Effector memory CD8-positive, alpha-beta T cell (primary cell): ENCODE results near the gene INTS4.
A peak's percentile ranks its signal among the peaks of the same experiment; 100 is the strongest.
"Not testable (repeated sequence)": the region's sequence is repeated elsewhere in the genome, so short reads cannot be mapped to it uniquely, and the experiment has no call there.

Source experiments
- ATAC-seq: fragments of 150-1000 bp; cut with Tn5 transposase; replicated peaks from 2 replicates; pipeline ENCODE4 v1.10.0; 2021; ENCODE audit warnings: mild to moderate bottlenecking, moderate library complexity
- DNase-seq, 3 experiments: peaks; one replicate each; pipeline ENCODE4 v3.0.0; 2021
- H3K27ac Mint-ChIP-seq, 2 donors: one replicate each; pipeline ENCODE4 v1.8.0; 2022; ENCODE audit warnings: mild to moderate bottlenecking in 2 of 2, mixed read lengths in 2 of 2, moderate library complexity in 2 of 2
- H3K27me3 Mint-ChIP-seq, 2 donors: one replicate each; pipeline ENCODE4 v1.8.0; 2022; ENCODE audit warnings: mixed read lengths in 2 of 2
- H3K36me3 Mint-ChIP-seq: one replicate; pipeline ENCODE4 v1.8.0; 2022; ENCODE audit warnings: mild to moderate bottlenecking, moderate library complexity, mixed read lengths; ENCODE audit not compliant: insufficient read depth
- H3K4me1 Mint-ChIP-seq, 2 donors: one replicate each; pipeline ENCODE4 v1.8.0; 2022; ENCODE audit warnings: low read depth in 2 of 2, mixed read lengths in 2 of 2
- H3K4me3 Mint-ChIP-seq, 2 donors: one replicate each; pipeline ENCODE4 v1.8.0; 2022; ENCODE audit warnings: mild to moderate bottlenecking in 2 of 2, mixed read lengths in 2 of 2, moderate library complexity in 2 of 2
- H3K9me3 Mint-ChIP-seq, 2 donors: one replicate each; pipeline ENCODE4 v1.8.0; 2022; ENCODE audit warnings: mixed read lengths in 2 of 2

The INTS4 gene

DNA sequence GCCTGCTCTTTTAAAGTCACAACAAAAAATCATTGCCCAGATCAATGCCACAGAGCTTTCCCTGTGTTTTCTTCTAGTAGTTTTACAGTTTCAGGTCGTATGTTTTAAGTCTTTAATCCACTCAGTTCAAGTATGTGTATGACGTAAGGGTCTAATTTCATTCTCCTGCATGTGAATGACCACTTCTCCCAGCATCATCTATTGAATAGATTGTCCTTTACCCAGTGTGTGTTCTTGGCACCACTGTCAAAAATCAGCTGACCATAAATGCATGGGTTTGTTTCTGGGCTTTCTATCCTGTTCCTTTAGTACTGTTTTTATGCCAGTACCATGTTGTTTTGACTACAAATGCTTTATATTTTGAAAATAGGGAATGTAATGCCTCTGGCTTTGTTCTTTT, 28.1 kb downstream of the INTS4 start:
- peaks cover 19% of the 10 kb centered on the region for H3K36me3 Mint-ChIP-seq
- DNase-seq (no peak), ATAC-seq (no peak)
- H3K27ac Mint-ChIP-seq: no peak overlapping the region
- no peaks in the 10 kb centered on the region for H3K27me3 Mint-ChIP-seq
- H3K4me3 Mint-ChIP-seq: no peak overlapping the region
- H3K9me3 Mint-ChIP-seq: no peaks in the 10 kb centered on the region
- peaks cover 0 to 8% of the 10 kb centered on the region in 2 donors for H3K4me1 Mint-ChIP-seq

DNA sequence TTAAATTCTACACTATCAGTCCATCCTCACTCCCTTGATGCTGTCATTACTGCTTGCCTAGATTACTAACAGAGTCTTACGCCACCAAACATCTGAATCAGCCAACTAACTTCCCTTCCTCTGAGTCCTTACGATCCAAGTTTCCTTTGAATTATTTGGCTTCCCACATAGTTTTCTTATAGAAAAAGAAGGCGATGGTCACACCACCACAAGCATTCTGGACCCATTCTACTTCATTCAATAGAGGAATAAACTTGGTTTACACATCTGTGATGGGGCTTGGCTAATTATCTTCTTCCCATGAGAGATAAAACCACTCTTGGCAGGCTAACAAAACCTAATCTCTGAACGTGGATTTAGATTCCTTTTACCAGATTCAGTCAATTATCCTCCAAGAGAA, 35.0 kb downstream of the INTS4 start:
- no peaks in the 10 kb centered on the region for H3K4me1 Mint-ChIP-seq
- H3K27ac Mint-ChIP-seq: peak overlapping the region in 1 of 2 donors; percentile 7
- H3K27me3 Mint-ChIP-seq: no peaks in the 10 kb centered on the region
- DNase-seq (no peak), ATAC-seq (no peak)
- no peaks in the 10 kb centered on the region for H3K9me3 Mint-ChIP-seq
- H3K4me3 Mint-ChIP-seq: no peak overlapping the region
- peaks cover 35% of the 10 kb centered on the region for H3K36me3 Mint-ChIP-seq

DNA sequence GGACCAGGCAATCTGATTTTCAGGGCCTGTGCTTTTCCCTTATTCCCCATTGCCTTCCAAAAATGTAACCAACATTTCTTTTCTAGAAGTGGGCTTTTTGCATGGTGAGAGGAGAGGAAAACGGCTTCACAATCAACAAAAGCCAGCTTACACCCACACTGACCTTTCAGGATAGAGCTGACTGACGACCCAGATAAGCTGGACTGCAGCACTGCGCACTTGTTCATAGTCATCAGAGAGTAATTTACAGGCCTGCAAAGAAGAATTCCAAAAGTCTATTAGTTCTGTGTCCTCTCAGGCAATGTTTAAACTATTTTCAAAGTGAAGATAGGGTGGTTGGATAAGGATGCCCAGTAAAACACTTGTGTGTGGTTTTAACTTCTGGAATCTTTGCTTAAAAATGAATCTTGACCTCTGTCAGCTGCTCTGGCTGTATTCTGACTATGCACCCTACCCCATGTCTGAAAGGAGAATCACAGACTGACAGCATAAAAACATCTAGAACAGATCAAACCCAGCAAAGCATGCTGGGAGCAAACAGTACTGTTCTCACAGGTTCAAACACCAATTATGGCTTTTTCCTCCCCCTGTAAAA, 35.8 kb downstream of the INTS4 start:
- peaks cover 42% of the 10 kb centered on the region for H3K36me3 Mint-ChIP-seq
- DNase-seq, H3K9me3 Mint-ChIP-seq, H3K27me3 Mint-ChIP-seq, ATAC-seq, H3K4me1 Mint-ChIP-seq, H3K4me3 Mint-ChIP-seq: not testable (repeated sequence)
- H3K27ac Mint-ChIP-seq: peak overlapping the region in 1 of 2 donors; percentile 7

DNA sequence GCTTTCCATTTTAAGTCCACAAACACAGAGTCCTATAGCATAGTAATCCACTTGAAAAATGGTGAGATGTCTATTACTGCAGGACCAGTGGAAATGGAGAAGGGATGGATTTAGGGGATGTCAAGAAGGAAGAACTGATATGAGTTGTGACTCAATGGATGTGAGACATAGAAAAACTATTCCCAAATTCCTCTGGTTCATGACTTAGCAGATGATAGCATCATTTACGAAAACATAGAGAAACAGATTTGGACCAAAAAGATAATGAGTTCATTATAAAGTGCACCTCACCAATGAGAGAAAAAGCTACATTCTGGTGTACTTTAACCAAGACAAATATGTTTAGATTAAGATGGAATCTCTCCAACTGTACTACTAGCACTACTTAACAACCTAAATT, 51.2 kb downstream of the INTS4 start:
- peaks cover 8 to 33% of the 10 kb centered on the region in 2 donors for H3K4me1 Mint-ChIP-seq
- H3K4me3 Mint-ChIP-seq, DNase-seq, ATAC-seq, H3K9me3 Mint-ChIP-seq, H3K27me3 Mint-ChIP-seq: not testable (repeated sequence)
- H3K36me3 Mint-ChIP-seq: peaks cover 24% of the 10 kb centered on the region
- H3K27ac Mint-ChIP-seq: peak overlapping the region in 1 of 2 donors; percentile 41

DNA sequence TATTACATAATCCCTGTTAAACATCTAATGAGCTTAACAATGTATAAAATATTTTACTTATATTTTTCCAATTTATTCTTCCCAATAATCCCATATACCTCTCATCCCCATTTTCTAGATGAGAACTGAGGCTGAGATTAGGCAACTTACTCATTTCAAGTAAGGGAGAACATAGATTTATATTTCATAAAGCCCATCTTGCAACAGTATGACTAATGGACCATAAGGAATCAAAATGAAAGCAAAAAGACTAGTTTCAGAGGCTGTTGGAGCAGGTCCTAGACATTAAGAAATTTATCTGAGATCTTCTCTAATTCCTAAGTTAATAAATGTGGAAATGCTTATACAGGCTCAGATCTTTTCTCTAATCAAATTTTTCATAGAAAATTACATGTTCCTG, 52.0 kb downstream of the INTS4 start:
- not testable (repeated sequence) for ATAC-seq, DNase-seq, H3K4me3 Mint-ChIP-seq, H3K27ac Mint-ChIP-seq, H3K9me3 Mint-ChIP-seq, H3K27me3 Mint-ChIP-seq
- Mint-ChIP-seq H3K4me1 (peaks cover 8 to 33% of the 10 kb centered on the region in 2 donors), H3K36me3 (peaks cover 24% of the 10 kb centered on the region)

DNA sequence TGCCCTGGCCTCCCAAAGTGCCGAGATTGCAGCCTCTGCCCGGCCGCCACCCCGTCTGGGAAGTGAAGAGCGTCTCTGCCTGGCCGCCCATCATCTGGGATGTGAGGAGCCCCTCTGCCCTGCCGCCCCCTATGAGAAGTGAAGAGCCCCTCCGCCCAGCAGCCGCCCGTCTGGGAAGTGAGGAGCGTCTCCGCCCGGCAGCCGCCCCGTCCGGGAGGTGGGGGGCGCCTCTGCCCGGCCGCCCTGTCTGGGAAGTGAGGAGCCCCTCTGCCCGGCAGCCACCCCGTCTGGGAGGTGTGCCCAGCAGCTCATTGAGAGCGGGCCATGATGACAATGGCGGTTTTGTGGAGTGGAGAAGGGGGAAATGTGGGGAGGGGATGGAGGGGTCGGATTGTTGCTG, 60.9 kb downstream of the INTS4 start:
- H3K4me3 Mint-ChIP-seq, H3K27ac Mint-ChIP-seq, ATAC-seq, DNase-seq, H3K9me3 Mint-ChIP-seq, H3K4me1 Mint-ChIP-seq, H3K27me3 Mint-ChIP-seq: not testable (repeated sequence)
- peaks cover 40% of the 10 kb centered on the region for H3K36me3 Mint-ChIP-seq

DNA sequence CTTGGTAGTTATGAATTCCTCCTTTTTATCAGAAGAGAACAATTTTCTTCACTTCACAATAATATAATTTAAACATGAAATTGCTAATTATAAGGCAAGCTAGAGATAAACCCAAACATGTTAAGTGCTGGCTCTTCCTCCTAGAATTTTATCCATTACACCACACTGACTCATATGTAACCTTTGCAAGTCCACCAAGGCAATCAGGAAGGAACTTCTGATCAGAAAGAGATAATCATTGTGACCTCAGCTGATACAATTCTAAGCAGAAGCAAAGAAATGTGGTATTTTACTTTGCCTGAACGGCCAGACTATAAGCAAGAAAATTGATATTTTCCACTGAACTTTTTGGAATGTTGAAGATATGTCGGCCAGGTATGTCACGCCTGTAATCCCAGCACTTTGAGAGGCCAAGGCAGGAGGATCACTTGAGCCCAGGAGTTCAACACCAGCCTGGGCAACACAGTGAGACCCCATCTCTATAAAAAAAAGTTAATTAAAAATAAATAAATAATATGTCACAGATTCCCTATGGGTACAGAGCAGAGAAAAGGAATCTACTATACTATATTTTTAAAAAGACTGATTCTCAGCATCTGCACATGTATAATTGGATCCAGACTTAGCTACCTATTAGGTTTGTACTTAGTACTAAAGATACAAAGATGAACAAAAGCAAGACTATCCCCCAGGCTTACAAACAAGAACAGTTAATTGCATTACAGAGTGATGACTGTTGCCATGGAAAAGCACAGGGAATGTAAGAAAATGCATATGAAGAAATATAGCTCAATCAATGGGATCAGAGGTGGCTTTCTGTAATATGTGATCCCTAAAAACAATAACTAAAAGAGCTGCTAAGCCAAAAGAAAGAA, 63.9 kb downstream of the INTS4 start:
- not testable (repeated sequence) for H3K27ac Mint-ChIP-seq

DNA sequence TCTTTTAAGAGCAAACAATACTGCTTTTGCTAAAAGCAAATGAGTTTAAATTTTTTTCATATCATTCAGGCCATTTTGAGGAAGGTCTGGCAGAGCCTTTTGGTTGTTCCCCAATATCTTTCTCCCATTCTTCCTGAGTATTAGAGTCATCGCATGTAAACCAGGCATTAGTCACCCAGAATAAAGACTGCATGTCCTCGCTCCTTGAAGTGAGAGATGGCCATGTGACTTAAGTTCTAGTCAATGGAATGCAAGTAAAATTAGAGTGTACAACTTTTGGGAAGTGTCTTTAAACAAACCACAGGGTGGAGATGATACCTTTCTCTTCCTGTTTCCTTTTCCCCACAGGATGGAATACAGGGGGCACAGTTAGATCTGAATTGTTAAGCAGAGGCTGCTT, 76.8 kb downstream of the INTS4 start:
- not testable (repeated sequence) for ATAC-seq, H3K27ac Mint-ChIP-seq, H3K4me3 Mint-ChIP-seq, H3K9me3 Mint-ChIP-seq, DNase-seq, H3K27me3 Mint-ChIP-seq, H3K4me1 Mint-ChIP-seq
- peaks cover 47% of the 10 kb centered on the region for H3K36me3 Mint-ChIP-seq

More for the DNA sequence above, 63.9 kb downstream of the INTS4 start:
- H3K9me3 Mint-ChIP-seq, H3K27me3 Mint-ChIP-seq, H3K4me1 Mint-ChIP-seq, H3K4me3 Mint-ChIP-seq, DNase-seq, ATAC-seq: not testable (repeated sequence)
- H3K36me3 Mint-ChIP-seq: peaks cover 42% of the 10 kb centered on the region

DNA sequence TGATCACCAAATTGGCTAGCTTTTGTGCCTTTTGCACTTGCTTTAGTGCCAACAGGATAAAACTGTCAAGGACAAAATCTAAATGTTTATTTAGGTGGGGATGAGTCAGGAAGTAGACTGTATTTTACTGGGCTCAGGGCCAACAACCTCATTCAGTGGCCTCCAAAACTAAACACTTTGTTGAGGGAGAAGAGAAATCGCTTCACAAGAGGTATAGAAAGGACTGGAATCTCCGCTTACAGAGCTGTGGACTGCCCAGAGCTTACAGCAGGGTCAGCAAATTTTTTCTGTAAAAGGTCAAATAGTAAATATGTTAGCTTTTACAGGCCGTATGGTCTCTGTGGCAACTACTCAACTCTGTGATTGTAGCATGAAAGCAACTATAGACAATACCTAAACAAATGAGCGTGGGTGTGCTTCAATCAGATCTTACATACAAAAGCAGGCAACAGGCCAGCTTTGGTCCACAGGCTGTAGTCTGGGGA, 80.1 kb downstream of the INTS4 start:
- H3K27ac Mint-ChIP-seq, H3K4me1 Mint-ChIP-seq, ATAC-seq, H3K27me3 Mint-ChIP-seq, H3K4me3 Mint-ChIP-seq, DNase-seq, H3K9me3 Mint-ChIP-seq: not testable (repeated sequence)
- H3K36me3 Mint-ChIP-seq: peaks cover 35% of the 10 kb centered on the region

DNA sequence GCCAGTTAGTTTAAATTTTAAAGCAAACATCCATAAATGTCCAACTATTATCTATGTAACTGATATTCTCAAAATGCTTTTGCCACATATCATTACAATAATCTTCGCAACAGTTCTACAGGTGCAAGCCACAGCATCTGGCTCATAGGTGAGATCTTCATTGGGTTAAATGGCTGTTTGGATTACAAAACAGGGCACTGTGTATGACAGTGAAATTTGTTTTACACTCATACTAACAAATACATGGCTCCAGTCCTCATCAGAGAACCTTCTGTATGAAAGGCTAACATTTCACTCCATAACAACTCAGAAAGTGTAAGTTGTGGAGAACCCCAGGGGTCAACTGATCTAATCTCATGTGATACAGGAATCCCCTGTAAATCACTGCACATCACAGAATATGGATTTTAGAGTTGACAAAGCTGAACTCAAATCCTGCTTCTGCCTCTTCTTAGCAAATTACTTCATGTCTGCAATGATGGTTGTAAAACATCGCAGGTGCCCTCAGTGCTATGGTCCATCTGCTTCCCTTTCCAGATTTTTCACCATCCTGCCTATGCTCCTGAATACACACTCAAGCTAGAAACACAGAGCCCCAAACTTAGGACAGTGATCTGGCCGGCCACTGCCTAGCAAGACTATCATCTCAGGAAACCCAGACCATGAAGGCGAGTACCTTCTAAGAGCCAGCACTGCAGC, 80.7 kb downstream of the INTS4 start:
- peaks cover 29% of the 10 kb centered on the region for H3K36me3 Mint-ChIP-seq
- not testable (repeated sequence) for H3K27me3 Mint-ChIP-seq, H3K4me1 Mint-ChIP-seq

DNA sequence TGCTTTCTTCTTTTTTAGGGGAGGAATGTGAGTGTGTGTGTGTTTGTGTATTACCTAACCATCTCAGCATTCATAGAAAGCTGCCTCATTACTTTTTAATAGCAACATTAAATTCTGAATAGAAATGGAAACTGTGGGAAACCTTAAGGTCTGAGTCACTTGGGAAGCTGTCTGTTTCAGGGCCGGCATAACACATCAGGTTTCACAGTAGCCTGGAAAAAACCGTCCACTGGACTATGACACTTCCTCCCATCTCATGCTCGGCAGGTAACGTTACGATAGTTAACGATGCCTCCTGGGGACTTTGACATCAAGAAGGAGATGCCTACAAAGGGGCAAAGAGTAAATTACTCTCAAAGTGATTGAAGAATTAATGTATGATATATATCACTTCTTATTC, 83.6 kb downstream of the INTS4 start:
- H3K27me3 Mint-ChIP-seq: not testable (repeated sequence)
- H3K36me3 Mint-ChIP-seq: peaks cover 23% of the 10 kb centered on the region

More for the DNA sequence above, 80.7 kb downstream of the INTS4 start:
- H3K27ac Mint-ChIP-seq, H3K4me3 Mint-ChIP-seq, ATAC-seq, H3K9me3 Mint-ChIP-seq, DNase-seq: not testable (repeated sequence)

DNA sequence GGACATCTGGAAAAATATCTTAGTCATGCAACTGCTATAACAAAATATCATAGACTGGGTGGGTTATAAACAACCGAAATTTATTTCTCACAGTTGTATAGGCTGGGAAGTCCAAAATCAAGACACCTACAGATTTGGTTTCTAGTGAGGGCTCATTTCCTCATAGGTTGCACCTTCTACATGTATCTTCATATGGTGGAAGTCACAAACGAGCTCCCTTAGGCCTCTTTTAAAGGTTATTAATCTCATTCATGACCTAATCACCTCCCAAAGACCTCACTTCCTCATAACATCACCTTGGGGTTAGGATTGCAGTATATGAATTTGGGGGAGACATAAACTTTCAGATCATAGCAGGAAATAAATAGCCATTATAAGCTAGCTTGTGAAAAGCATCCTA, 85.2 kb downstream of the INTS4 start:
- H3K4me3 Mint-ChIP-seq: no peak overlapping the region
- H3K36me3 Mint-ChIP-seq: peaks cover 17% of the 10 kb centered on the region
- no peaks in the 10 kb centered on the region for H3K27me3 Mint-ChIP-seq
- ATAC-seq: no peak
- no peaks in the 10 kb centered on the region for H3K4me1 Mint-ChIP-seq
- H3K9me3 Mint-ChIP-seq: no peaks in the 10 kb centered on the region
- peak overlapping the region in 1 of 2 donors; percentile 25 for H3K27ac Mint-ChIP-seq
- no peak for DNase-seq

More for the DNA sequence above, 83.6 kb downstream of the INTS4 start:
- not testable (repeated sequence) for ATAC-seq, H3K4me3 Mint-ChIP-seq, H3K9me3 Mint-ChIP-seq, DNase-seq, H3K4me1 Mint-ChIP-seq
- peak overlapping the region in 1 of 2 donors; percentile 62 for H3K27ac Mint-ChIP-seq

DNA sequence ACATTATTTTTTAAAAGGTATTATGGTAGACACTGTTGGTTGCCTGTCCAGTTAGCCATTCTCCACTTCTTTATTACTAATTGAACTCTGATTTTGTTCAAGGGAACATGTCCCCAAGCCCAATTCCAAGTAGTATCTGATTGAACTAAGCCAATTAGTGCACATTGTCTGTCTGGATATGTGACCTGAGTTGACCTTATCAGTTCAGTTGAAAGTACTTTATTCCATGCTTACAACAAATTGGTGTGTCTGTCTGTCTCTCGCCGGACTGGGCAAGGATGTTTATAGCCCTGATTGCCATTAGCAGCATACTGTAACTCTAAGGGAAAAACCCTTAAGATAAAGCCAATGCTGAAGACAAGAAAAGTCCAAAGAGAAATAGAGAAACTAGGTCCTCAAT, 85.6 kb downstream of the INTS4 start:
- H3K27ac Mint-ChIP-seq: peak overlapping the region in 1 of 2 donors; percentile 25

More for the DNA sequence above, 85.6 kb downstream of the INTS4 start:
- Mint-ChIP-seq H3K9me3 (no peaks in the 10 kb centered on the region), H3K27me3 (no peaks in the 10 kb centered on the region), H3K4me3 (no peak overlapping the region), H3K4me1 (no peaks in the 10 kb centered on the region), H3K36me3 (peaks cover 17% of the 10 kb centered on the region)
- no peak for ATAC-seq
- no peak for DNase-seq
